Measurements from ENCODE around the gene XIRP1.

Gene XIRP1

GRCh38 chr3:39140341-39140971 lies 51.9 kb downstream of the XIRP1 start:
- DNase-seq: no peak

DNA sequence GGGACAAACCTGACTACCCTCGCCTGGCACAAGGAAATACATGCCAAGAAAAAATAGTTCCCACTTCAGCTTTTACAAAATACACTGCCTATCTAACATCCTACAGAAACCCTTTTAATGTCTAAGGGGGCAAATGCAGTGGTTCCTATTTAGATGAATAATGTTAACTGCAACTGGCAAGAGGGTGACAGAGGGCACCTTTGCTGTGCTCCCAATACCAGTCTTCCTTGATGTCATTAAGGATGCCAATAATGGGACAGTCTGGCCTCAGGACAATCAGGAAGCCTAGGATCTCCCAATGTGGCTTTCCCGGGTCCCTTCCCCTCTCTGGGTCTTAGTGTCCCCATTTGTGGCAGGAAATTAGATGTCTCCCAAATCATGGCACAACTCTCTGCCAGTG lies 53.0 kb downstream of the XIRP1 start:
- DNase-seq: no peak

DNA sequence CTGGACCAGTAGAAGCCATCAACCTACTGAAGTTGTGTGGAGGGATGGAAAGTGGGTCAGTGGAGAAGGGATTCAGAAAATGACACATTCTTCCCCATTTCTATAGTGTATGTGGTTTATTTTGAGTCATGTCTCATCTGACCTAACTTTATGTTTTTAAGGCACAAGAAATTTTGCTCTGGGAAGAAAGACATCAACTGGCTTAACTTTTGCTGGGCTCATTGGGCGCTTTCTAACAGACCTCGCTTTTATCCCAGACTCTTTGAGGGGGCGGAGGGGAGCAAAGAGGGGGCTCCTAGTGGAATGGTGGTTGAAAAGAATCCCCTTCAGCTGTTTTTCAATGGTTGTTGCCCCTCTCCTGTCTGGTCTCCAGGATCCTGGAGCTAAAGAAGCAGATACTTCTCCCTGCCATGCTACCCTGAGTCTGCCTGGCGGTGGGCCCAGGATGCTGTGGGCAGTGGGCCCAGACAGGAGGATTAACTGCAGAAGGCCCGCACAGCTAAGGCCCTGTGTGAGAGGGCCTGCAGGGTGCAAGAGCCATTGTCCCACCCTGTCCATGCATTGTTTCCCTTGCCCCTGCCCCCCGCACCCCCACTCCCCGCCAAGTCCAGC lies 53.5 kb downstream of the XIRP1 start:
- DNase-seq: no peak

DNA sequence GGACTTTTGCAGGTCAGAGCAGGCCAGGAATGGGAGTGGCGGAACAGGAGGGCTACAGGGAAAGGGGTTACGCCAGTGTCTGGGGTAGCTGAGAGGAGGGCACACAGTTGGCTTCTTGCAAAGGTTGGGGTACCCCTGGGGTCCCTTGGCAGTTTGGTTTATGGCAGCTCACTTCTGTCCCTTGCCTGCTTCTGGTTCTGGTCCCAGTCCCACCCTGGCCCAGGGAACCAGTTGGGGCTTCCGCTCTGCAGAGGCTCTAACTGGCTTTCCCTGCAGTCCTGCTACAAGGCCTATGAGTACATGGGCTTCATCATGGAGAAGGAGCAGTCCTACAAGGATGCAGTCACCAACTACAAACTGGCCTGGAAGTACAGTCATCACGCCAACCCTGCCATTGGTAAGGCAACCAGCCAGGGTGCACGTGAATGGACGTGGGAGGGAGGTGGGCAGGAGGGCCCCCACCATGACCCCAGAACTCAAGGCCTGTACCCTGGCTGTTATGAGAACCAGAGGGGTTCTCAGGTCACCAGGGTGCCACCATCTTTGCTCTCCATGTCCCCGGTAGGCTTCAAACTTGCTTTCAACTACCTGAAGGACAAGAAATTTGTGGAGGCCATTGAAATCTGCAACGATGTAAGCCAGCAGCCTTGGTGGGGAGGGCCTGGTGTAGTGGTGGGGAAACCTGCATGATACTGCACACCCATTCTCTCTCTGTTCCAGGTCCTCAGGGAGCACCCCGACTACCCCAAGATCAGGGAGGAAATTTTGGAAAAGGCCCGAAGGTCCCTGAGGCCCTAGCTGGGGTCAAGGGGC lies 54.2 kb downstream of the XIRP1 start:
- DNase-seq: no peak

DNA sequence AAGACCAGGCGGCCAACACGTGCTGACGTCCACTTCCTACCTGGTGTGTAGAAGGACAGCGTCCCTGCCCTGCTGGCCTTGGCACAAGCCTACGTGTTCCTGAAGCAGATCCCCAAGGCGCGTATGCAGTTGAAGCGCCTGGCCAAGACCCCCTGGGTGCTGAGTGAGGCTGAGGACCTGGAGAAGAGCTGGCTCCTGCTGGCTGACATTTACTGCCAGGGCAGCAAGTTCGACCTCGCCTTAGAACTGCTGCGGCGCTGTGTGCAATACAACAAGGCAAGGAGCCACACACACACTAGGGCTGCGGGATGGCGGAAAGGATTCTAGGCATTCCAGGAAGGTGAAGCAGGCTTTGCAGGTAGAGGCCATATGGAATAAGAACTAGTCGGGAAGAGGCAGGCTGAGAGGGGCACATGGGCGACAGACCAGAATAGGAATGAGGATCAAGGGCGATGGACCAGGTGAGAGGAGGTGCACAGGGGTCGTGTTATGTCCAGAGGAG lies 54.9 kb downstream of the XIRP1 start:
- no peak for DNase-seq

- no peak for DNase-seq
These were observed 55.6 kb downstream of the XIRP1 start for GRCh38 chr3:39136533-39137434.

DNA sequence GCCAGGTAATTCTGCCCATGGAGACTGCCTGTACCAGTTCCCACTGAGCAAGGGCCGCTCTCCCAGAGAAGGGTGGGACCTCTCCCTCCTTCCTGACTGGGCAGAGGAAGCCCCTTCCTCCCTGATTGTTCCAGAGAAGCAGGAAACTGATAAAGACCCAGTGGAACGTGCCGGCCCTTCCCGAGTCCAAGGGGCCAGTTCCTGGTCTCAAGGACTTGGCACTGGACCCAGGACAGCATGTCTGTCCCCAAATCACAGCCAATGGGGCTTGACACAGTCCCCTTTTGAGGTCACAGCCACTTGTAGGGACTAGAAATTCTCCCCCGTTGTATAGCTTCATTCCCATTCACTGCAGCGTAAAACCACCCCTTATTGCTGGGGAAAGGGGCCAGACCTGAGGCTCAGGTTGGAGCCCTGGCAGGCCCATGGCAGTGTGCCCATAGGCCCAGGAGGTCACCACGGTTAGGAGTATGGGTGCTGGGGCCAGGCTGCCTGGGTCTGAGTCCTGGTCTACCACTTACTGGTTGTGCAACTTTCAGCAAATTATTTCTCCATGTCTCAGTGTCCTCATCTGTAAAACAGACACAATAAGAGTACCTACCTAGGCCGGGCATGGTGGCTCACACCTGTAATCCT lies 57.1 kb downstream of the XIRP1 start:
- no peak for DNase-seq

DNA sequence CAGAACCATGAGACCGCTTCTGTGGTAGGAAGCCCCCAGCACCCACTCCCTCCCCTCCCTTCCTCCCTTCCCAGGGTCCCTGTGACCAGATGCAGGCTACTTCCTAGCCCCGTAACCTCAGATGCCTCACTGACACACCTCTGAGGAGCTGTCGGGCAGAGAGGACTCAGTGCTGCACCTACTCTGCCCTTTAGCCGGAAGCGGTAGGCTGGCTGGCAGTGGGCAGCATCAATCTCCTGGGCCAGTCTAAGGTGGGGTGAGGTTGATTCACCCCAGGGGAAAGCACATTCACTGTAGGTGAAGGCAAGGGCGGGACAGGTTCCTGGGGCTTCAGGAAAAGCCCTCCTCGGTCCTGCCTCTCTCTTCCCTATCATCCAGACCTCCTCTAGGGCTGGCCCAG lies 58.1 kb downstream of the XIRP1 start:
- DNase-seq: no peak

- DNase-seq: no peak
These were observed 58.6 kb downstream of the XIRP1 start for GRCh38 chr3:39133822-39134221.

Measured in NCI-H1930 (cell line).